ENCODE results near the gene BGN.

BGN gene

DNA sequence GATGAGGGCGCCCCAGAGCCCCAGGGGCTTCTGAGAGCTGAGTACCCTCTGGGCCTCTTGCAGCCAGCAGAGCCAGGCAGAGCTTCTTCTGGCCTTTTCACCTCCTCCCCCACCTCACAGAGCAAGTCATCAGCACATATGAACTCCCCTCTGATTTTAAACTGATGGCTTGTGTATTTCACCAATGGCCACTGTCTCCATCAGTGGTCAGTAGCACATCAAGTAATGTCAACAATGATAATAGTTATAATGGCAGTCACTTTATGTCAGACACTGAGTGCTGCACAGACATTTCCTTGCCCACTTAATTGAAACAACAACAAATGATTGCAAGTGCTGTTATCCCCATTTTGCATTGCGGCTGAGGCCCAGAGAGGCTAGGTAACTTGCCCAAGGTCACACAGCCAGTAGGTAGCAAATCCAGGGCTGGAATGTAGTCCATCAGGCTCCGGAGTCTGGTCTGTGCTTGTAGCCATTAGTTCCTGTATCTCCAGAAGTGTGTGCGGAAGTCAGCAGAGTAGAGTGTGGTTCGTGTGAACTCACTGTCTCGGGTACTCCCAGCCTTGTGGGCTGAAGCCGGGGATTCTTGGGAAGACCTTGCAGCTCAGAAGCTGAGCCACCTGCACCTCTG lies 25.6 kb downstream of the BGN start:
- H3K4me1 ChIP-seq (ENCODE audit: control insufficient read depth, insufficient read depth, low read length) = peaks cover 9% of the 10 kb centered on the region
- no peak overlapping the region for H3K4me3 ChIP-seq (ENCODE audit: low read length)
- no peaks in the 10 kb centered on the region for H3K9me3 ChIP-seq (ENCODE audit: control insufficient read depth, low read length)
- H3K9ac ChIP-seq (ENCODE audit: low read length) = no peak overlapping the region
- H3K36me3 ChIP-seq (ENCODE audit: control insufficient read depth, insufficient read depth, low read length, severe bottlenecking) = no peaks in the 10 kb centered on the region
- H3K27me3 ChIP-seq (replicated peaks; ENCODE audit: control insufficient read depth, insufficient read depth, low read length) = peaks cover 61% of the 10 kb centered on the region
- no peak for DNase-seq (ENCODE audit: low read depth)

DNA sequence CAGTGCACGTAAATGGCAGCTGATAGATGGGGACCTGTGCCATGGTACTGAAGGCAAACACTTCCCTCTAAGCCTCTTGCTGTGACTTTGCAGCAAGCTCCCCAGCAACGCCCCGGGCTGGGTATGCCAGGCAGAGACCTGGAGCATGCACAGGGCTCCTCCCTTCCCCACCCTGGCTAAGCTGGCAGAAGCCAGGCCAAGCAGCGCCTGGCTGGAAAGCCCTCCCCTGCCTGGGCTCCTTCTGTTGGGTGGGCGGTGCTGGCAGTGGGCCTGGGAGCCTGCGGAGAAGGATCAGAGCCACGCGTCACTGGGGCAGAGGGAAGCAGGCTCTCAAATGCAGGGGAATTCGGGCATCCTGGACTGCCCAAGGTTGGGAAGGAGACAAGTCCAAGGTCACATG lies 26.3 kb downstream of the BGN start:
- DNase-seq (ENCODE audit: low read depth) = no peak
- H3K9me3 ChIP-seq (ENCODE audit: control insufficient read depth, low read length) = no peaks in the 10 kb centered on the region

DNA sequence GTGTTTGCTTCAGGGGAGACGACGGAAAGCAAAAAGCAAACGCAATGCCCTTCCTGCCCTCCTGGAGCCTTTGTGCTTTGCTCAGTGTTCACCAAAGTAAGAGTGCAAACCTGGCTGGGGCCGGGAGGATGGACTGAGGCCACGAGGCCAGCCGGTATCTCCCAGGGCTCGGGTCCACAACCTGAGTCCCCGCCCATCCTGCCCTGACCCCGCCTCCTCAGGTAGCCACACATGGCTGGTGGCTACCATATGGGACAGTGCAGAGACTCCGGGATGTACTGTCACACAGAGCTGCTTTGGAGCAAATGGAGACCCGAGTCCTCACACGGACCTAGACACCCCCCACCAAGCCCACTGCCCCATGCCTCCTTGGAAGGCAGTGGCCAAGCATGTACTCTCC lies 27.5 kb downstream of the BGN start:
- no peak for DNase-seq (ENCODE audit: low read depth)
- Histone ChIP-seq H3K9me3 (ENCODE audit: control insufficient read depth, low read length) (no peaks in the 10 kb centered on the region), H3K27me3 (replicated peaks; ENCODE audit: control insufficient read depth, insufficient read depth, low read length) (peaks cover 69% of the 10 kb centered on the region), H3K4me3 (ENCODE audit: low read length) (no peak overlapping the region), H3K36me3 (ENCODE audit: control insufficient read depth, insufficient read depth, low read length, severe bottlenecking) (no peaks in the 10 kb centered on the region), H3K4me1 (ENCODE audit: control insufficient read depth, insufficient read depth, low read length) (peaks cover 9% of the 10 kb centered on the region), H3K9ac (ENCODE audit: low read length) (no peak overlapping the region)

More for the DNA sequence above, 26.3 kb downstream of the BGN start:
- no peak overlapping the region for H3K9ac ChIP-seq (ENCODE audit: low read length)
- peaks cover 9% of the 10 kb centered on the region for H3K4me1 ChIP-seq (ENCODE audit: control insufficient read depth, insufficient read depth, low read length)
- H3K4me3 ChIP-seq (ENCODE audit: low read length) = no peak overlapping the region
- H3K27me3 ChIP-seq (replicated peaks; ENCODE audit: control insufficient read depth, insufficient read depth, low read length) = peaks cover 62% of the 10 kb centered on the region
- no peaks in the 10 kb centered on the region for H3K36me3 ChIP-seq (ENCODE audit: control insufficient read depth, insufficient read depth, low read length, severe bottlenecking)

DNA sequence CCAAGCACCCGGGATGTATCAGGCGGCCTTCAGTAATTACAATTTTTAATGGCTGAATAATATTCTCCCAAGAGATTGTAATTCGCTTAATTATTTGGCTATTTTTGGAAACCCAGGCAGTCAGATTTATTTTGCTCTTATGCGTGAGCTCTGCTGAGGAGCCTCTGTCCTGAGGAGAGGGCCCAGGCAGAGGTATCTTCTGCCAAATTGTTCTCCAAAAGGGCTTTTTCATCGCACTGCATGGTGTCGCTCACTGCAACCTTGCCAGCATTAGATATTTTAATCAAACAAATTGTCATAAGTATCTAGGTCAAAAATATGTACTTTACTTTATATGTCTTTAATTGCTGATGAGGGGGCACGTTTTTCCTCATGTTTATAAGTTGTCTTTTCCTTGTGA lies 28.5 kb downstream of the BGN start:
- peaks cover 9% of the 10 kb centered on the region for H3K4me1 ChIP-seq (ENCODE audit: control insufficient read depth, insufficient read depth, low read length)
- no peak overlapping the region for H3K9ac ChIP-seq (ENCODE audit: low read length)
- no peaks in the 10 kb centered on the region for H3K36me3 ChIP-seq (ENCODE audit: control insufficient read depth, insufficient read depth, low read length, severe bottlenecking)
- peaks cover 77% of the 10 kb centered on the region for H3K27me3 ChIP-seq (replicated peaks; ENCODE audit: control insufficient read depth, insufficient read depth, low read length)
- no peaks in the 10 kb centered on the region for H3K9me3 ChIP-seq (ENCODE audit: control insufficient read depth, low read length)
- H3K4me3 ChIP-seq (ENCODE audit: low read length) = no peak overlapping the region
- no peak for DNase-seq (ENCODE audit: low read depth)

DNA sequence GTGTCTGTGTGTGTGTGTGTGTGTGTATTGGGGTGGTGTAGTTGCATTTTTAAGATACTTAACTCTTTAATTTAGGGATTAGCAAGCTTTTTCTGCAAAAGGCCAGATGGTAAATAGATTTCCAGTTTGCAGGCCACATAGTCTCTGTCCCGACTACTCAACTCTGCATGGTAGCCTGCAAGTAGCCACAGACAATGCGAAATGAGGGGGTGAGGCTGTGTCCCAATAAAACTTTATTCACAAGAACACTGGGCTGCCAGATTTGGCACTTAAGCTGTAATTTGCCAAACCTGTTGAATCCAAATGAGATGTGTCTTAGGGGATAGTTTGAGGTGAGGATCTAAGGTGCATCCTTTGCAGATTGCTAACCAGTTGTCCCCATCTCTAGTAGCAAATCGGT lies 29.5 kb downstream of the BGN start:
- H3K9ac ChIP-seq (ENCODE audit: low read length) = no peak overlapping the region
- H3K4me3 ChIP-seq (ENCODE audit: low read length) = no peak overlapping the region
- H3K4me1 ChIP-seq (ENCODE audit: control insufficient read depth, insufficient read depth, low read length) = peaks cover 9% of the 10 kb centered on the region
- peaks cover 78% of the 10 kb centered on the region for H3K27me3 ChIP-seq (replicated peaks; ENCODE audit: control insufficient read depth, insufficient read depth, low read length)
- DNase-seq (ENCODE audit: low read depth) = no peak
- H3K36me3 ChIP-seq (ENCODE audit: control insufficient read depth, insufficient read depth, low read length, severe bottlenecking) = no peaks in the 10 kb centered on the region
- no peaks in the 10 kb centered on the region for H3K9me3 ChIP-seq (ENCODE audit: control insufficient read depth, low read length)

DNA sequence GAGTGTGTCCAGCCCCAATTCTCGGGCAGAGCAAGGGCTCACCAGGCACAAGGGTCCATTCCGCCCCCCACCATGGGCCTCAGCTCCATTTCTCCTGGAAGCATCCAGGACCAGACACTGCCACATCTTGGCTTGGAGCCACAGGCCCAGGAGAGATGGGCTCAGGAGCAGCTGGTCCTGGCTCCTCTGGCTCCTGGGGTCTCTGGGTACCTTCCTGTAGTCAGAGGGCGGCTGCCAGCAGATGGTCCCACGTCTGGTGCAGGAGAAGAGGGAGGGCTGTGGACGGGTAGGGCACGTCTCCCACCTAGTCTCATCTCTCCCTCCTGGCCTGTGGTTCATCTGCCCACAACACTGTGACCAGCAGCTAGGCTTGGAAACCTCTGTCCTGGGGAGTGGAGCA lies 30.7 kb downstream of the BGN start:
- no peaks in the 10 kb centered on the region for H3K9me3 ChIP-seq (ENCODE audit: control insufficient read depth, low read length)
- H3K4me3 ChIP-seq (ENCODE audit: low read length) = no peak overlapping the region
- peaks cover 73% of the 10 kb centered on the region for H3K27me3 ChIP-seq (replicated peaks; ENCODE audit: control insufficient read depth, insufficient read depth, low read length)
- no peak for DNase-seq (ENCODE audit: low read depth)
- H3K4me1 ChIP-seq (ENCODE audit: control insufficient read depth, insufficient read depth, low read length) = peaks cover 7% of the 10 kb centered on the region
- H3K9ac ChIP-seq (ENCODE audit: low read length) = no peak overlapping the region
- no peaks in the 10 kb centered on the region for H3K36me3 ChIP-seq (ENCODE audit: control insufficient read depth, insufficient read depth, low read length, severe bottlenecking)

DNA sequence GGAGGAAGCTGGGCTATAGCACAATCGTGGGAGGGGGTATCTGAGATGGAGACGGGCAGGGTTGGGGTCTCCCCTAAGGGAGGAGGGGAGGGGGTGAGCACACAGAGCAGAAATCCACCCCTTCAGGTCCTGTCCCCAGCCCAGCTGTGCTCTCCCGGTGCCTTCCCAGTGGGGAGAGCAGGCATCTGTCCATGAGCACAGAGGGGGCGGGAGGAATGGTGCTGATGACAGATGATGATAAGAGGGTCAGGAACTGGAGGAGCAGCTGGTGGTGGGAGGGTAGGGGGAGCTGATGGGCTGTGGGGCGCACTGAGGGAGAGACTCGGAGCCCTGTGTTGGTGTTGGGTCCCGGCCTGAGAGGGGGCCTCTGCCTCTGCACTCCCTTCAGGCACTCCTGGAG lies 31.3 kb downstream of the BGN start:
- H3K4me3 ChIP-seq (ENCODE audit: low read length) = no peak overlapping the region
- no peak overlapping the region for H3K9ac ChIP-seq (ENCODE audit: low read length)
- H3K36me3 ChIP-seq (ENCODE audit: control insufficient read depth, insufficient read depth, low read length, severe bottlenecking) = no peaks in the 10 kb centered on the region
- H3K9me3 ChIP-seq (ENCODE audit: control insufficient read depth, low read length) = no peaks in the 10 kb centered on the region
- H3K4me1 ChIP-seq (ENCODE audit: control insufficient read depth, insufficient read depth, low read length) = peaks cover 3% of the 10 kb centered on the region
- no peak for DNase-seq (ENCODE audit: low read depth)
- peaks cover 67% of the 10 kb centered on the region for H3K27me3 ChIP-seq (replicated peaks; ENCODE audit: control insufficient read depth, insufficient read depth, low read length)

DNA sequence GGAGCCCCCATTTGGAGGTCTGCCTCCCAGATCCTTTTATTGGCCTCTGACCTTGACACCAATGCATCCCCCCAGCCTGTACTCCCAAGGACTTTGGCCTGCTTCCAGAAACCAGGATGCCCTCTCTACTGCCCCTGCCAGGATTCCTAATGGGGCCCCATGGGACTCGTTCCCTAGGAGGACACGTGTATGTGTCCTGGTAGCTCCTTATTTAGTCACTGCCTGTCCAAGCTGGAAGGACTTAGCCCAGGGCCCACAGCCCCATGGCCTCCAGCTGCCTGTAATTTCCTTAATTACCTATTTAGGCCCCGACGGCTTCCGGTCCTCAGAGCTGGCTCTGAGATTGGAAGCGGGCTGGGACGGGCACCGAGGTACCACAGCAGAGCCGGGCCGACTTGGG lies 32.0 kb downstream of the BGN start:
- Histone ChIP-seq H3K4me3 (ENCODE audit: low read length) (no peak overlapping the region), H3K9me3 (ENCODE audit: control insufficient read depth, low read length) (no peaks in the 10 kb centered on the region), H3K36me3 (ENCODE audit: control insufficient read depth, insufficient read depth, low read length, severe bottlenecking) (no peaks in the 10 kb centered on the region), H3K27me3 (replicated peaks; ENCODE audit: control insufficient read depth, insufficient read depth, low read length) (peaks cover 60% of the 10 kb centered on the region), H3K9ac (ENCODE audit: low read length) (no peak overlapping the region), H3K4me1 (ENCODE audit: control insufficient read depth, insufficient read depth, low read length) (no peaks in the 10 kb centered on the region)
- no peak for DNase-seq (ENCODE audit: low read depth)

DNA sequence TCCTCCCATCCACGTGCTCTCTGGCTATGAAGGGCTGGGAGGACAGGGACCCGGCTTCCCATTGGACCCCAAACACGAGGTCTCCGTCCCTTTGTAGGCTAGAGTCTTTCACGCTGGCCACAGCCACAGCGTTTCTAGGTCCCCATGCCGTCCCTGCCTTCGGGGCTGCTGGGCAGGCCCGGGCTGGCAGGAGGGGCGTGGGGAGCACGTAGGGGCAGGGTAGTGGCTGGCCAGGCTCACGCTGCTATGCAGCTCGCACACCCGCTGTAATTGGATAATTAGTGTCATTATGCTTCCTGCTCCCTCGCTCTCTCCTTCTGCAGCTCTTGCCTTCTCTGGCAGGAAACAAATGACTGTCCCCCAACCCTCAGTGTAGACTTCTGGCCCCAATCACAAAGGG lies 32.4 kb downstream of the BGN start:
- Histone ChIP-seq H3K4me3 (ENCODE audit: low read length) (no peak overlapping the region), H3K4me1 (ENCODE audit: control insufficient read depth, insufficient read depth, low read length) (no peaks in the 10 kb centered on the region), H3K36me3 (ENCODE audit: control insufficient read depth, insufficient read depth, low read length, severe bottlenecking) (no peaks in the 10 kb centered on the region), H3K27me3 (replicated peaks; ENCODE audit: control insufficient read depth, insufficient read depth, low read length) (peaks cover 57% of the 10 kb centered on the region), H3K9me3 (ENCODE audit: control insufficient read depth, low read length) (no peaks in the 10 kb centered on the region), H3K9ac (ENCODE audit: low read length) (no peak overlapping the region)
- no peak for DNase-seq (ENCODE audit: low read depth)

DNA sequence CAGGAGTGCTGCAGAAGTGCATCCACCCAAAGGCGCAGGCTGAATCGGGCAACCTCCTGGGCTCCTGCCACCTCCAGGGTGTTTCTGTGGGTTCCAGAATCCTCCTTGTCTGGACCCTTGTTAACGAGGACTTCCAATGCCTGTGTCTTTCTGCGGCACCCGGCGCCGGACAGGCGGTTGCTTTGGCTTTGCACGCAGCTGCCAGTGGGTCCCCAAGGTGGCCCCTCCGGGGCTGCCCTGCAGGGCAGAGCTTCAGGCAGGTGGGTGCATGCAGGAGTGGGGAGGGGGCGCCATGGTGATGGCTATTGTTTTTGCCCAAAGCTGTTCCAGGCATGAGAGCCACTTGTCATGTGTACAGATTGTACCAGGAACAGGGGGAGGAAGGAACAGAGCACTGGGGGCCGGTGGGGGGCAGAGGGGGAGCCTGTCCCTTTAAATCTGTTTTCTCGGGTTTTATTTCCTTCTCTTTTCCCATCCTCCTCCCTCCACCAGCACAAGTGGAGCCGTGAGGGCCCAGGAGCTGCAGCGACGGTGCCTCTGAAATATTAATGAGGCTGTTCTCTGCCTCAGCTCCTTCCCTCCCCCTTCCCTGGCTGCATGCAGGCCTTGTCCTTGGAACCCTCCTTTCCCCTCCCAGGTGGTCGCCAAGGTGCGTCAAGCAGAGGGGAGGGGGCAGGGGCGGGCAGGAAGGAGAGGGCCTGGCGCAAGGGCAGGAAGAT lies 35.8 kb downstream of the BGN start:
- Histone ChIP-seq H3K4me1 (ENCODE audit: control insufficient read depth, insufficient read depth, low read length) (no peaks in the 10 kb centered on the region), H3K4me3 (ENCODE audit: low read length) (no peak overlapping the region), H3K9me3 (ENCODE audit: control insufficient read depth, low read length) (no peaks in the 10 kb centered on the region), H3K9ac (ENCODE audit: low read length) (no peak overlapping the region), H3K36me3 (ENCODE audit: control insufficient read depth, insufficient read depth, low read length, severe bottlenecking) (no peaks in the 10 kb centered on the region), H3K27me3 (replicated peaks; ENCODE audit: control insufficient read depth, insufficient read depth, low read length) (peaks cover 51% of the 10 kb centered on the region)
- DNase-seq (ENCODE audit: low read depth) = no peak

DNA sequence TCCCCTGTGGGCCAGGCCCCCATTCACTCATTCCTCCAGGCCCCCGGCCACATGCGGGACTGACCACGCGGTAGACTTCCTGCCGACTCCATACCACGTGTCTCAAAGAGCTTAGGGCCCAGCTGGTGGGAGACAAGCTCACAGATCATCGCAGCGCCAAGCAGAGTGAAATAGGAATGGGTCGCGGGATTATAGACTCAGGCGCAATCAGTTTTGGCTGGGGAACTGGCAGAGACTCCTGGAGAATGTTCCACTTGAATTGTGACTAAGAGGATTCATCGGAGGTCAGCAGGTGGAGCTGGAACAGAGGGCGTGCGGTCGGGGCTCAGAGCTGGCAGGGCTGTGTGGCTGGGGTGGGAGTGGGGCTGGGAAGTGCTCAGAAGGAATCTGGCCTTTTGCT lies 38.3 kb downstream of the BGN start:
- H3K9ac ChIP-seq (ENCODE audit: low read length) = no peak overlapping the region
- no peaks in the 10 kb centered on the region for H3K4me1 ChIP-seq (ENCODE audit: control insufficient read depth, insufficient read depth, low read length)
- no peak for DNase-seq (ENCODE audit: low read depth)
- no peaks in the 10 kb centered on the region for H3K36me3 ChIP-seq (ENCODE audit: control insufficient read depth, insufficient read depth, low read length, severe bottlenecking)
- H3K27me3 ChIP-seq (replicated peaks; ENCODE audit: control insufficient read depth, insufficient read depth, low read length) = peaks cover 27% of the 10 kb centered on the region
- H3K4me3 ChIP-seq (ENCODE audit: low read length) = no peak overlapping the region
- no peaks in the 10 kb centered on the region for H3K9me3 ChIP-seq (ENCODE audit: control insufficient read depth, low read length)

DNA sequence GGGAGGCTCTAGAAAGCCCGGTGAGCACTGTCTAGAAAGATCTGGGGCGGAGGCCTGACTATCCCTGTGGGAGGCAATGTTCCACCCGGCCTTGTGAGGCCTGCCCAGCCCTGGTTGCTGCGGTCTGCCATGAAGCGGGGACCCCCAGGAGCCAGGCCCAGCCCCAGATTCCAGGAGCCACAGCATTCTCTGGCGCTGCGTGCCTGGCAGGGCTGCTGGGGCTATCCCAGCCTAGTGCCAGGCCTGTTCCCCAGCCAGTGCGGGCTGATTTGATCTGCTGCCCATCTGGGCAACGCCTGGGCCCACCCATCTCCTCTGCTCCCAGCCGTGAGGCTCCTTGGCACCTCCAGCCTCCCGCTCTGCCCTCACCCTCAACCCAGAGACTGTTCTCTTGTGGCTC lies 42.3 kb downstream of the BGN start:
- no peaks in the 10 kb centered on the region for H3K9me3 ChIP-seq (ENCODE audit: control insufficient read depth, low read length)
- H3K9ac ChIP-seq (ENCODE audit: low read length) = no peak overlapping the region
- no peak for DNase-seq (ENCODE audit: low read depth)
- H3K27me3 ChIP-seq (replicated peaks; ENCODE audit: control insufficient read depth, insufficient read depth, low read length) = peaks cover 25% of the 10 kb centered on the region
- H3K36me3 ChIP-seq (ENCODE audit: control insufficient read depth, insufficient read depth, low read length, severe bottlenecking) = no peaks in the 10 kb centered on the region
- no peak overlapping the region for H3K4me3 ChIP-seq (ENCODE audit: low read length)
- no peaks in the 10 kb centered on the region for H3K4me1 ChIP-seq (ENCODE audit: control insufficient read depth, insufficient read depth, low read length)

Measured in adipocyte (in vitro differentiated cells).